Measurements from ENCODE around the gene HMOX1.

Gene HMOX1

GRCh38 chr22:35430897-35431322, 50.0 kb downstream of the HMOX1 start:
- no peak overlapping the region for H3K4me3 ChIP-seq (replicated peaks; ENCODE audit: low read depth, low read length)
- TF ChIP-seq CTCF (IDR thresholded peaks at IDR 0.05; ENCODE audit: low read depth, low read length, missing control alignments) = peak; percentile 96
- peak; percentile 63 for DNase-seq (ENCODE audit: extremely low read depth, low read depth)

GRCh38 chr22:35431483-35432227, 50.8 kb downstream of the HMOX1 start:
- no peak for TF ChIP-seq CTCF (IDR thresholded peaks at IDR 0.05; ENCODE audit: low read depth, low read length, missing control alignments)
- H3K4me3 ChIP-seq (replicated peaks; ENCODE audit: low read depth, low read length) = no peak overlapping the region
- no peak for DNase-seq (ENCODE audit: extremely low read depth, low read depth)

GRCh38 chr22:35432228-35432905, 51.5 kb downstream of the HMOX1 start:
- no peak overlapping the region for H3K4me3 ChIP-seq (replicated peaks; ENCODE audit: low read depth, low read length)
- DNase-seq (ENCODE audit: extremely low read depth, low read depth) = no peak
- TF ChIP-seq CTCF (IDR thresholded peaks at IDR 0.05; ENCODE audit: low read depth, low read length, missing control alignments) = no peak

GRCh38 chr22:35434061-35434710, 53.3 kb downstream of the HMOX1 start:
- H3K4me3 ChIP-seq (replicated peaks; ENCODE audit: low read depth, low read length) = no peak overlapping the region
- DNase-seq (ENCODE audit: extremely low read depth, low read depth) = no peak
- no peak for TF ChIP-seq CTCF (IDR thresholded peaks at IDR 0.05; ENCODE audit: low read depth, low read length, missing control alignments)

- no peak for DNase-seq (ENCODE audit: extremely low read depth, low read depth)
- no peak overlapping the region for H3K4me3 ChIP-seq (replicated peaks; ENCODE audit: low read depth, low read length)
- no peak for TF ChIP-seq CTCF (IDR thresholded peaks at IDR 0.05; ENCODE audit: low read depth, low read length, missing control alignments)
Observed at GRCh38 chr22:35435201-35435740, 54.4 kb downstream of the HMOX1 start.

GRCh38 chr22:35436421-35436820, 55.5 kb downstream of the HMOX1 start:
- no peak for DNase-seq (ENCODE audit: extremely low read depth, low read depth)
- TF ChIP-seq CTCF (IDR thresholded peaks at IDR 0.05; ENCODE audit: low read depth, low read length, missing control alignments) = no peak
- H3K4me3 ChIP-seq (replicated peaks; ENCODE audit: low read depth, low read length) = no peak overlapping the region

All from HFF-Myc (cell line).